Activated CD4-positive, alpha-beta T cell treated with anti-CD3 and anti-CD28 coated beads for 36 hours (primary cell): ENCODE data around the gene GNA15. TPM values are rescaled to one million over a fixed set of nuclear protein-coding genes. Genes with fewer than 3 reads are reported as not detected.

Experiments
- ATAC-seq: fragments of 200-7000 bp; cut with Tn5 transposase; one replicate; pipeline ENCODE4 v1.10.0; 2021; ENCODE audit warnings: mild to moderate bottlenecking, moderate library complexity
- CTCF ChIA-PET: fragments of 350-600 bp; sonication (Branson Sonifier 250); formaldehyde crosslinking; loops from one replicate; lab custom pipeline; 2021; ENCODE audit warnings: antibody characterized with exemption; lab: Charles Lee
- POLR2A ChIA-PET: fragments of 350-600 bp; sonication (Branson Sonifier 250); formaldehyde crosslinking; loops from one replicate; lab custom pipeline; 2021; ENCODE audit warnings: antibody characterized with exemption, inconsistent platforms; lab: Charles Lee
- DNase-seq: peaks from one replicate; pipeline ENCODE4 v3.0.0-alpha.2; 2020
- H3K27ac Mint-ChIP-seq: one replicate; pipeline ENCODE4 v1.8.0; 2021; ENCODE audit warnings: mixed read lengths
- H3K27me3 Mint-ChIP-seq: one replicate; pipeline ENCODE4 v1.8.0; 2021; ENCODE audit warnings: mixed read lengths
- H3K36me3 Mint-ChIP-seq: one replicate; pipeline ENCODE4 v1.8.0; 2021; ENCODE audit warnings: low read depth, mixed read lengths
- H3K4me1 Mint-ChIP-seq: one replicate; pipeline ENCODE4 v1.8.0; 2021; ENCODE audit warnings: mixed read lengths
- H3K4me3 Mint-ChIP-seq: one replicate; pipeline ENCODE4 v1.8.0; 2021; ENCODE audit warnings: mild to moderate bottlenecking, moderate library complexity, mixed read lengths
- H3K9me3 Mint-ChIP-seq: one replicate; pipeline ENCODE4 v1.8.0; 2021; ENCODE audit warnings: low read depth, mixed read lengths
- intact Hi-C, 2 experiments: fragments of 100-400 bp; cut with DNase I in 1 of 2; cut with micrococcal nuclease in 1 of 2; formaldehyde crosslinking; loops; one replicate each; pipeline versions ENCODE4 v1.14.2 to v1.15.1; 2022 to 2024; cut with DNase I, micrococcal nuclease
- total RNA-seq, 2 experiments: library from RNA; stranded (reverse); gene quantifications; one replicate each; pipeline ENCODE4 v1.2.3, GENCODE V29; 2021

The GNA15 gene
- total RNA-seq, 2 experiments from 2014 or later: 64.9 to 70.9 TPM

- Mint-ChIP-seq H3K4me1 (peaks cover 8% of the 10 kb centered on the region), H3K36me3 (no peaks in the 10 kb centered on the region), H3K4me3 (no peak overlapping the region), H3K9me3 (no peaks in the 10 kb centered on the region), H3K27me3 (no peaks in the 10 kb centered on the region), H3K27ac (no peak overlapping the region)
- no peak for DNase-seq
- no peak for ATAC-seq
- intact Hi-C loops: loop anchor here (1.0 to 10.0 kb wide), 4 partner anchors 31 to 463 kb away; no protein-coding TSS in a partner anchor
- POLR2A ChIA-PET: no interaction called here
- CTCF ChIA-PET: interaction anchor here (1.1 to 3.1 kb wide), 4 partner anchors 17 to 145 kb away, joined by 3 to 10 read pairs (median 7); no protein-coding TSS in a partner anchor
Measured at GRCh38 chr19:3107658-3108057, 28.2 kb upstream of the GNA15 start.

DNA sequence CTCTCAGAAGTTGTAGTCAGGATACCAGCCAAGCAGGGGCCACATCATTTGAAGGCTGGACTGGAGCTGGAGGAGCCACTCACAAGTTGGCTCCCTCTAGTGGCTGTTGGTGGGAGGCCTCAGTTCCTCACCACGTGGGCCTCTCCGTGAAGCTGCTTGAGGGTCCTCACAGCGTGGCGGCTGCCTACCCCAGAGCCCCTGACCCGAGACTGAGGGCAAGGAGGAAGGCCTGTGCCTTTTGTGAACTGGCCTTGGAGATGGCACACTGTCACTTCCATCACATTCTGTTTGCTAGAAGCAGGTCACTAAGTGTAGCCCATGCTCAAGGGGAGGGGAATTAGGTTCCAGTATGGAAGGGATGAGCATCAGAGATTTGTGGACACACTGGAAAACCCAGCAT lies 27.1 kb upstream of the GNA15 start:
- peak; percentile 80 for ATAC-seq
- ChIA-PET CTCF (interaction anchor here (0.6 to 3.1 kb wide), 16 partner anchors 10 to 158 kb away, joined by 3 to 10 read pairs (median 4); no protein-coding TSS in a partner anchor), POLR2A (no interaction called here)
- Mint-ChIP-seq H3K4me1 (peaks cover 6% of the 10 kb centered on the region), H3K27me3 (no peaks in the 10 kb centered on the region), H3K4me3 (no peak overlapping the region), H3K27ac (no peak overlapping the region), H3K36me3 (no peaks in the 10 kb centered on the region), H3K9me3 (no peaks in the 10 kb centered on the region)
- intact Hi-C loops: loop anchor here (1.0 to 10.0 kb wide), 4 partner anchors 32 to 464 kb away; no protein-coding TSS in a partner anchor
- DNase-seq: peak; percentile 84

- intact Hi-C loops: loop anchor here (5.0 to 10.0 kb wide), 2 partner anchors 42 to 465 kb away; no protein-coding TSS in a partner anchor
- POLR2A ChIA-PET: no interaction called here
Measured at GRCh38 chr19:3109491-3109890, 26.3 kb upstream of the GNA15 start.

DNA sequence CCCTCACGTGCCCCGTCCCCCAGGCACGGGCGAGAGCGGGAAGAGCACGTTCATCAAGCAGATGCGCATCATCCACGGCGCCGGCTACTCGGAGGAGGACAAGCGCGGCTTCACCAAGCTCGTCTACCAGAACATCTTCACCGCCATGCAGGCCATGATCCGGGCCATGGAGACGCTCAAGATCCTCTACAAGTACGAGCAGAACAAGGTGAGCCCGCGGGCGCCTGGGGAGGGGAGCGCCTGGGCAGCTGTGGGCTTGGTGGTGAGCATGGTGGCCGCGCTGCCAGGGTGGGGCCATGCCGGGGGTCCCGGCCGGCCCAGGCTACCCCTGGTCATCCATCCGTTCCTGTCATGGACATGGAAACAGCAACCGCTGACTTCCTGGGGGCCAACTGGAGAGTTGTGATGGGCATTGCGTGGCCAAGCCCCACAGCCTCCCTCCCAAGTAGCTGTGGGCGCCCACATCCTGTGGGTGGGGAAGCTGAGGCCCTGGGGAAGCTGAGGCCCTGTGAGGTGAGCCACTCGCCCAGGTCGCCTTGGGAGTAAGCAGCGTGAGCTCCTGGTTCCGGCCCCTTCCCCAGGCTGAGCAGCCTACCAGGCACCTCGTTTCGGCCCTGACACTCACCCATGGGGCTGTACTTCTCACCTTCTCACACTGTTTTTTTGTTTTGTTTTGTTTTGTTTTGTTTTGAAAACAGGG lies 25.6 kb upstream of the GNA15 start:
- Mint-ChIP-seq H3K27ac (no peak overlapping the region), H3K4me3 (no peak overlapping the region), H3K9me3 (no peaks in the 10 kb centered on the region), H3K4me1 (peaks cover 2% of the 10 kb centered on the region), H3K36me3 (no peaks in the 10 kb centered on the region), H3K27me3 (no peaks in the 10 kb centered on the region)
- ChIA-PET POLR2A (interaction anchor here (1.0 kb wide), 1 partner anchor 25 kb away, joined by 4 read pairs; no protein-coding TSS in a partner anchor), CTCF (interaction anchor here (0.5 to 3.1 kb wide), 6 partner anchors 14 to 156 kb away, joined by 3 to 10 read pairs (median 4); partner anchors contain the start of gene TLE6)
- intact Hi-C loops: no loop called here
- ATAC-seq (no peak), DNase-seq (no peak)

More at GRCh38 chr19:3109491-3109890, 26.3 kb upstream of the GNA15 start:
- Mint-ChIP-seq H3K36me3 (no peaks in the 10 kb centered on the region), H3K9me3 (no peaks in the 10 kb centered on the region), H3K4me3 (no peak overlapping the region), H3K4me1 (peaks cover 2% of the 10 kb centered on the region), H3K27me3 (no peaks in the 10 kb centered on the region), H3K27ac (no peak overlapping the region)
- ATAC-seq (no peak), DNase-seq (no peak)
- CTCF ChIA-PET: interaction anchor here (0.5 to 3.1 kb wide), 7 partner anchors 11 to 155 kb away, joined by 3 to 10 read pairs (median 4); partner anchors contain the start of gene TLE6

DNA sequence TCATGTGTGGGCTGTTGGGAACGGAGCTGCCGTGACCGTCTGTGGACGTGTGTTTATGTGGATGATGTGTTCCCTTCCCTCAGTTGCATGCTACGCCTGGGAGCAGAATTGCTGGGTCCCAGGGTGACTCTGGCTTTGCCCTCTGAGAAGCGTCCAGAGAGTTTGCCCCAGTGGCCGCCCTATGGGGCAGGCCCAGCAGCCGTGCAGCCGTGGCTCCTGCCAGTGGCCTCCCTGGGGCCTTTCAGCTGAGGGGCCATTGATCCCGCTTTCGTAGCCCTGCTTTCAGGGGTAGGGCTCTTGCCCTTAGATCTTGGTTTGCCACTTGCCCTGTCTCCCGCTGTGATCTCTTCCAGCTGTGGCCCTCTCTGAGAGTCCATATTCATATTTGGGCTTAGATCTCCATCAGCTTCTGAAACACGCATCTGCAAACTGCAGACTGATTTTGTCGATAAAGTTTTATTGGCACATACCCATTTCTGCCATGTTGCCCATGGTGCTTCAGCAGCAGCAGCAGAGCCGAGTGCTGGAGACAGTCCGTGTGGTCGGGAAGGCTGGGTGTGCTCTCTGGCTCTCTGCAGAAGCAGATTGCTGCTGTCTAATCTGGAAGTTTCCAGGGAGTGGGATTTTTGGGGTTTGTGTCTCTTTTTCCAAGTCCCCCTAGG lies 24.1 kb upstream of the GNA15 start:
- no peaks in the 10 kb centered on the region for H3K36me3 Mint-ChIP-seq
- H3K4me1 Mint-ChIP-seq: peaks cover 2% of the 10 kb centered on the region
- H3K9me3 Mint-ChIP-seq: no peaks in the 10 kb centered on the region
- H3K27ac Mint-ChIP-seq: no peak overlapping the region
- ChIA-PET CTCF (interaction anchor here (0.5 kb wide), 1 partner anchor 129 kb away, joined by 3 read pairs; no protein-coding TSS in a partner anchor), POLR2A (interaction anchor here (1.0 kb wide), 1 partner anchor 27 kb away, joined by 4 read pairs; no protein-coding TSS in a partner anchor)
- DNase-seq (no peak), ATAC-seq (no peak)
- no peak overlapping the region for H3K4me3 Mint-ChIP-seq
- H3K27me3 Mint-ChIP-seq: no peaks in the 10 kb centered on the region
- intact Hi-C loops: no loop called here

- Mint-ChIP-seq H3K27ac (no peak overlapping the region), H3K9me3 (no peaks in the 10 kb centered on the region), H3K4me3 (no peak overlapping the region), H3K36me3 (no peaks in the 10 kb centered on the region), H3K4me1 (peaks cover 2% of the 10 kb centered on the region), H3K27me3 (no peaks in the 10 kb centered on the region)
- intact Hi-C loops: no loop called here
- DNase-seq: no peak
- ChIA-PET POLR2A (no interaction called here), CTCF (interaction anchor here (0.6 kb wide), 1 partner anchor 50 kb away, joined by 4 read pairs; no protein-coding TSS in a partner anchor)
- ATAC-seq: no peak
Measured at GRCh38 chr19:3112375-3113099, 23.3 kb upstream of the GNA15 start.

- ChIA-PET CTCF (interaction anchor here (0.6 kb wide), 1 partner anchor 49 kb away, joined by 4 read pairs; no protein-coding TSS in a partner anchor), POLR2A (no interaction called here)
- Mint-ChIP-seq H3K36me3 (no peaks in the 10 kb centered on the region), H3K9me3 (no peaks in the 10 kb centered on the region), H3K27ac (no peak overlapping the region), H3K4me1 (peaks cover 2% of the 10 kb centered on the region), H3K4me3 (no peak overlapping the region), H3K27me3 (no peaks in the 10 kb centered on the region)
- ATAC-seq (no peak), DNase-seq (no peak)
- intact Hi-C loops: no loop called here
Measured at GRCh38 chr19:3113100-3114017, 22.5 kb upstream of the GNA15 start.

DNA sequence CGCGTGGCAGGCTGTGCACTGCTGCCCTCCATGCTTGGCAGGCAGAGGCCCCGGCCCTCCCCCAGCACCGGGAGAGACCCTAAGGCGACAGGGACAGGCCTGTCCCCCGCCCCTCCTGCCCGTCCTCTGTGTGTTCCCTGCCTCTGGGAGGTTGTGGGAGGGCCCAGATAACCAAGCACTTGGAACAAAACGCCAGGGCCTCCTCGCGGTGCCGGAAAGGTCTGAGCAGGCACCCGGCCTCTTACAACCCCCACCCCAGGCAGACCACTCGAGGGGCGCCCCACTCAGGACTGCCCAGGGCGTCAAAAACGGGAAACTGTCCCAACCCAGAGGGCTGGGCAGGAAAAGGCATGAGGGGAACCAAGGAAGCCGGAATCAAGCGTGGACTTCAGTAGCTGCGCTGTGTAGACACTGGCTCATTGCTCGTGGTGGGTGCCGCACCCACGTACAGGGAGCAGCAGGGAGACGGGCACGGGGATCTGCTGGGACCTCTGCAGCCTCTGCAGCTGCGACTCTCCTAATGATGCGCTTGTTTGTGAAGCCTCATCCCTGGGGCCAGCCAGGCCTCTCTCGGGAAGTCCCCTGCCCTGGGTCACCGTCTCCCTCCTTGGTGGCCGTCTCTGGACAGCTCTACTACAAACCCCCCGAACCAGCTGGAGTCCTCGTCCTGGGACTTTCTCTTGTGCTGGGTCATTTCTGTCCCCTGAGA lies 21.7 kb upstream of the GNA15 start:
- H3K27ac Mint-ChIP-seq: no peak overlapping the region
- H3K27me3 Mint-ChIP-seq: no peaks in the 10 kb centered on the region
- ChIA-PET CTCF (no interaction called here), POLR2A (no interaction called here)
- no peak overlapping the region for H3K4me3 Mint-ChIP-seq
- DNase-seq (no peak), ATAC-seq (no peak)
- H3K4me1 Mint-ChIP-seq: no peaks in the 10 kb centered on the region
- intact Hi-C loops: no loop called here
- H3K36me3 Mint-ChIP-seq: no peaks in the 10 kb centered on the region
- H3K9me3 Mint-ChIP-seq: no peaks in the 10 kb centered on the region

DNA sequence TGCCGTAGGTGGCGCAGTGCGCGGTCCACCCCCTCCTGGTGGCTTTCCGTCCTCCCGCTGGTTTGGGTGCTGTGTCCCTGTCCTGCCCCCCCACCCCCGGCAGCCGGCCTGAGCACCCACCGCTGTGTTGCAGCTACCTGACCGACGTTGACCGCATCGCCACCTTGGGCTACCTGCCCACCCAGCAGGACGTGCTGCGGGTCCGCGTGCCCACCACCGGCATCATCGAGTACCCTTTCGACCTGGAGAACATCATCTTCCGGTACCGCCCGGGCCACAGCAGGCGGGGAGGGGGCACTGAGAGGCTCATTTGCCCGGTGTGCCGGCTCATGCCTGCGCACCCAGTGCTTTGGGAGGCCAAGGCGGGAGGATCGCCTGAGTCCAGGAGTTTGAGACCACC lies 21.0 kb upstream of the GNA15 start:
- H3K4me1 Mint-ChIP-seq: no peaks in the 10 kb centered on the region
- H3K4me3 Mint-ChIP-seq: no peak overlapping the region
- H3K27me3 Mint-ChIP-seq: no peaks in the 10 kb centered on the region
- POLR2A ChIA-PET: no interaction called here
- no peak overlapping the region for H3K27ac Mint-ChIP-seq
- H3K36me3 Mint-ChIP-seq: no peaks in the 10 kb centered on the region
- ATAC-seq (no peak), DNase-seq (no peak)
- CTCF ChIA-PET: interaction anchor here (0.9 kb wide), 1 partner anchor 10 kb away, joined by 3 read pairs; no protein-coding TSS in a partner anchor
- H3K9me3 Mint-ChIP-seq: no peaks in the 10 kb centered on the region
- intact Hi-C loops: no loop called here

DNA sequence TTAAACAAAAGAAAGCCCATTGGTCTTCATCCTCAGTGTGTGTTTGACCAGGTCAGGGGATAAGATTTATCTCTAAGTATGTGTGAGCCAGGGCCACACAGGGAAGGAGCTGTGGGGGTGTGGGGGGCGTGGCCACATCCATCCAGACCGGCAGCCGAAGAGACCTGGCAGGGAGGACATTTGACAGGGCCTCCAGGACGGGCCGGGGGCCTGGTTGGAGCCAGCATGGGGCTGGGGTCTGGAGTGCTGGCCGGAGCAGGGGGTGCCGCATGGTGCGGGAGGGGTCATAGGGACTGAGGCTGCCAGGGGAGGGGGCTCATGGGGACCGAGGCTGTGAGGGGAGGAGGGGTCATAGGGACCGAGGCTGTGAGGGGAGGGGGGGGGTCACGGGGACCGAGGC lies 20.4 kb upstream of the GNA15 start:
- H3K27ac Mint-ChIP-seq: no peak overlapping the region
- no peaks in the 10 kb centered on the region for H3K9me3 Mint-ChIP-seq
- no peaks in the 10 kb centered on the region for H3K27me3 Mint-ChIP-seq
- no peaks in the 10 kb centered on the region for H3K36me3 Mint-ChIP-seq
- intact Hi-C loops: no loop called here
- no peak overlapping the region for H3K4me3 Mint-ChIP-seq
- POLR2A ChIA-PET: no interaction called here
- CTCF ChIA-PET: interaction anchor here (0.9 kb wide), 1 partner anchor 11 kb away, joined by 3 read pairs; no protein-coding TSS in a partner anchor
- DNase-seq: no peak
- no peaks in the 10 kb centered on the region for H3K4me1 Mint-ChIP-seq
- no peak for ATAC-seq
